ENCODE measurements around the gene HORMAD1.
"Not testable (repeated sequence)": the region's sequence is repeated elsewhere in the genome, so short reads cannot be mapped to it uniquely, and the experiment has no call there.

The HORMAD1 gene

GRCh38 chr1:150748878-150749719, 28.4 kb upstream of the HORMAD1 start:
- H3K27me3 ChIP-seq (ENCODE audit: insufficient read depth, low read length): no peaks in the 10 kb centered on the region
- H3K9ac ChIP-seq (ENCODE audit: low read depth, low read length): no peak overlapping the region
- no peaks in the 10 kb centered on the region for H3K4me1 ChIP-seq (ENCODE audit: insufficient read depth, low read length)
- no peak overlapping the region for H3K27ac ChIP-seq (ENCODE audit: low read length)
- no peaks in the 10 kb centered on the region for H3K9me3 ChIP-seq (ENCODE audit: insufficient read depth, low read depth, low read length)
- H3K36me3 ChIP-seq (ENCODE audit: insufficient read depth, low read depth, low read length): no peaks in the 10 kb centered on the region
- no peak overlapping the region for H3K4me3 ChIP-seq (ENCODE audit: low read length)

- no peaks in the 10 kb centered on the region for H3K36me3 ChIP-seq (ENCODE audit: insufficient read depth, low read depth, low read length)
- H3K27ac ChIP-seq (ENCODE audit: low read length): no peak overlapping the region
- no peaks in the 10 kb centered on the region for H3K9me3 ChIP-seq (ENCODE audit: insufficient read depth, low read depth, low read length)
- H3K27me3 ChIP-seq (ENCODE audit: insufficient read depth, low read length): no peaks in the 10 kb centered on the region
- no peak overlapping the region for H3K9ac ChIP-seq (ENCODE audit: low read depth, low read length)
- no peak overlapping the region for H3K4me3 ChIP-seq (ENCODE audit: low read length)
- no peaks in the 10 kb centered on the region for H3K4me1 ChIP-seq (ENCODE audit: insufficient read depth, low read length)
Observed at GRCh38 chr1:150730130-150730721, 9.5 kb upstream of the HORMAD1 start.

GRCh38 chr1:150724336-150724735, 3.6 kb upstream of the HORMAD1 start:
- H3K9me3 ChIP-seq (ENCODE audit: insufficient read depth, low read depth, low read length): no peaks in the 10 kb centered on the region
- H3K9ac ChIP-seq (ENCODE audit: low read depth, low read length): no peak overlapping the region
- no peaks in the 10 kb centered on the region for H3K4me1 ChIP-seq (ENCODE audit: insufficient read depth, low read length)
- H3K36me3 ChIP-seq (ENCODE audit: insufficient read depth, low read depth, low read length): no peaks in the 10 kb centered on the region
- H3K27ac ChIP-seq (ENCODE audit: low read length): no peak overlapping the region
- H3K4me3 ChIP-seq (ENCODE audit: low read length): no peak overlapping the region
- no peaks in the 10 kb centered on the region for H3K27me3 ChIP-seq (ENCODE audit: insufficient read depth, low read length)

DNA sequence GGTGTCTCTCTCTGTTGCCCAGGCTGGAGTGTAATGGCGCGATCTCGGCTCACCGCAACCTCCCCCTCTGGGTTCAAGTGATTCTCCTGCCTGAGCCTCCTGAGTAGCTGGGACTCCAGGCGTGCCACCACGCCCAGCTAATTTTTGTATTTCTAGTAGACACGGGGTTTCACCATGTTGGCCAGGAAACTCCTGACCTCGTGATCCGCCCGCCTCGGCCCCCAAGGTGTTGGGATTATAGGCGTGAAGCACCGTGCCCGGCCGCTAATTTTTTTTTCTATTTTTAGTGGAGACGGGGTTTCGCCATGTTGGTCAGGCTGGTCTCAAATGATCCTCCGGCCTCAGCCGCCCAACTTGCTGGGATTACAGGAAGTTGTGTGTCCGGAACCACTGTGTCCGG, 597 bp downstream of the HORMAD1 start:
- no peaks in the 10 kb centered on the region for H3K4me1 ChIP-seq (ENCODE audit: insufficient read depth, low read length)
- H3K27me3 ChIP-seq (ENCODE audit: insufficient read depth, low read length): no peaks in the 10 kb centered on the region
- H3K4me3 ChIP-seq (ENCODE audit: low read length): no peak overlapping the region
- H3K27ac ChIP-seq (ENCODE audit: low read length): no peak overlapping the region
- H3K36me3 ChIP-seq (ENCODE audit: insufficient read depth, low read depth, low read length): no peaks in the 10 kb centered on the region
- no peak overlapping the region for H3K9ac ChIP-seq (ENCODE audit: low read depth, low read length)
- no peaks in the 10 kb centered on the region for H3K9me3 ChIP-seq (ENCODE audit: insufficient read depth, low read depth, low read length)

DNA sequence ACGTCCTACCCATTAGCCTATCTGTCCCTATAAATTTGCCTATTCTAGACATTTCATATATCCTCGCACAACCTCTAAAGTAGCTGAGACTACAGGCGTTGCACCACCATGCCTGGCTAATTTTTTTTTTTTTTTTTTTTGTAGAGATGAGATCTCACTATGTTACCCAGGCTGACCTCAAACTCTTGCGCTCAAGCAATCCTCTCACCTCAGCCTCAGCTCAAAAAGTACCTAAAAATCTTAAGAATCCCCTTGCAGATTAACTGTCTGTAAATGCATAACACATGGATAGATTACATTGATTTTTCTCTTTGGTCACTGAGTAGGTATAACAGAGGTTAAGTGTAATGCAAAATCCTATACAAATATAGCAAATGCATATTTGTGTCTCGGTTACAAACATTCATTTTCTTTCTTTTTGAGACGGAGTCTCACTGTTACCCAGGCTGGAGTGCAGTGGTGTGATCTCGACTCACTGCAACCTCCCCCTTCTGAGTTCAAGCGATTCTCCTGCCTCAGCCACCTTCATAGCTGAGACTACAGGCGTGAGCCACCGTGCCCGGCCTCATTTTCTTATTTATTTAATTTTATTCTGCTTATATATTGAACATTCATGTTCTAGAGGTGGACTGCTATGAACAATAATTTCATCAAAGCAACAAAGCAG, 2.3 kb downstream of the HORMAD1 start:
- Histone ChIP-seq H3K9ac (ENCODE audit: low read depth, low read length) (no peak overlapping the region), H3K36me3 (ENCODE audit: insufficient read depth, low read depth, low read length) (no peaks in the 10 kb centered on the region), H3K27ac (ENCODE audit: low read length) (no peak overlapping the region), H3K4me1 (ENCODE audit: insufficient read depth, low read length) (no peaks in the 10 kb centered on the region; the same call in 1 of the 2 replicates), H3K27me3 (ENCODE audit: insufficient read depth, low read length) (no peaks in the 10 kb centered on the region), H3K9me3 (ENCODE audit: insufficient read depth, low read depth, low read length) (no peaks in the 10 kb centered on the region), H3K4me3 (ENCODE audit: low read length) (no peak overlapping the region)

- not testable (repeated sequence) for H3K9ac ChIP-seq (ENCODE audit: low read depth, low read length); H3K9me3 ChIP-seq (ENCODE audit: insufficient read depth, low read depth, low read length); H3K4me1 ChIP-seq (ENCODE audit: insufficient read depth, low read length); H3K4me3 ChIP-seq (ENCODE audit: low read length); H3K27me3 ChIP-seq (ENCODE audit: insufficient read depth, low read length); H3K27ac ChIP-seq (ENCODE audit: low read length); H3K36me3 ChIP-seq (ENCODE audit: insufficient read depth, low read depth, low read length)
Observed at GRCh38 chr1:150709031-150709430, 11.7 kb downstream of the HORMAD1 start.

GRCh38 chr1:150708595-150708994, 12.1 kb downstream of the HORMAD1 start:
- H3K9ac ChIP-seq (ENCODE audit: low read depth, low read length): no peak overlapping the region
- H3K4me3 ChIP-seq (ENCODE audit: low read length): no peak overlapping the region
- H3K36me3 ChIP-seq (ENCODE audit: insufficient read depth, low read depth, low read length): no peaks in the 10 kb centered on the region
- no peak overlapping the region for H3K27ac ChIP-seq (ENCODE audit: low read length)
- H3K4me1 ChIP-seq (ENCODE audit: insufficient read depth, low read length): peaks cover 3% of the 10 kb centered on the region; the same call in 1 of the 2 replicates
- H3K9me3 ChIP-seq (ENCODE audit: insufficient read depth, low read depth, low read length): no peaks in the 10 kb centered on the region
- no peaks in the 10 kb centered on the region for H3K27me3 ChIP-seq (ENCODE audit: insufficient read depth, low read length)

DNA sequence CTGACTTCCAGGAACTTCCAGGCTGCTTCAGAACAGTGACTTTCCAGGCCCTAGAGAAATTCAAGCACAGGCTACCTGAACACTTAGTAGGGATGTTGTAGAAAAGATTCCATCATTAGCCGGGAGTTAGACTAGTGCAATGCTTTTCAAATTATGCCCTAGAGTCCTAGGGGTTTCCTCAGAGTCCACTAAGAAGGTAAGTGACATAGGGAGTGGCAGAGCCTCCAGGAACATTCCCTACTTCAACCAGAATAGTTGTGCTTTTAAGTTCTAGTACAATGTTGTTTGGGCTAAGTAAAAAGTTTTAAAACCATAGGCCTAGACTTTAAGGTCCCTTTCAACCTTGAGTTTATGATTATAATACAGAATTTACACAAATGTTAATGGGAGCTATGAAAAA, 14.6 kb downstream of the HORMAD1 start:
- H3K27ac ChIP-seq (ENCODE audit: low read length): no peak overlapping the region

DNA sequence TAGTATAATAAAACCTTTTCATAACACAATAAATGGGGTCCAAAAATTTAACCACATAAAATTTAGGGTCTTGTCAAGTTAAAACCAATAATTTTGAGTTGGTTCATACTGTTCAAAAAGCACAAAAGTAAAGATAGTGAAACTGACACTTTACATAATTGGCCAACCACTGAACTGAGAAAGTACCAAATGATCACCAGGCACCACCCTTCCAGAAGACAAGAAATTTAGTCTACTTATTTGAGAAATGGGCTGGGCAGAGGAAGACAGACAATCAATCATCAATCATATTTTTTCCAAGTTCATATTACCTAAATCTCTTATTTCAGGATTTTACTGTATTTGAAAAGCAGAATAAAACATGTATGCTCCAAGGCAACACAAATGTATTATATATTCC, 17.3 kb downstream of the HORMAD1 start:
- H3K4me1 ChIP-seq (ENCODE audit: insufficient read depth, low read length): no peaks in the 10 kb centered on the region
- no peak overlapping the region for H3K27ac ChIP-seq (ENCODE audit: low read length)
- no peaks in the 10 kb centered on the region for H3K9me3 ChIP-seq (ENCODE audit: insufficient read depth, low read depth, low read length)
- H3K9ac ChIP-seq (ENCODE audit: low read depth, low read length): no peak overlapping the region
- H3K27me3 ChIP-seq (ENCODE audit: insufficient read depth, low read length): no peaks in the 10 kb centered on the region
- H3K4me3 ChIP-seq (ENCODE audit: low read length): no peak overlapping the region
- no peaks in the 10 kb centered on the region for H3K36me3 ChIP-seq (ENCODE audit: insufficient read depth, low read depth, low read length)

More for the DNA sequence above, 14.6 kb downstream of the HORMAD1 start:
- H3K9ac ChIP-seq (ENCODE audit: low read depth, low read length): no peak overlapping the region
- H3K27me3 ChIP-seq (ENCODE audit: insufficient read depth, low read length): no peaks in the 10 kb centered on the region
- H3K4me1 ChIP-seq (ENCODE audit: insufficient read depth, low read length): no peaks in the 10 kb centered on the region
- H3K4me3 ChIP-seq (ENCODE audit: low read length): no peak overlapping the region
- H3K9me3 ChIP-seq (ENCODE audit: insufficient read depth, low read depth, low read length): no peaks in the 10 kb centered on the region
- H3K36me3 ChIP-seq (ENCODE audit: insufficient read depth, low read depth, low read length): no peaks in the 10 kb centered on the region

- Histone ChIP-seq H3K9me3 (ENCODE audit: insufficient read depth, low read depth, low read length) (no peaks in the 10 kb centered on the region), H3K27me3 (ENCODE audit: insufficient read depth, low read length) (no peaks in the 10 kb centered on the region), H3K36me3 (ENCODE audit: insufficient read depth, low read depth, low read length) (peaks cover 25% of the 10 kb centered on the region), H3K27ac (ENCODE audit: low read length) (no peak within 1 kb of the TSS), H3K4me1 (ENCODE audit: insufficient read depth, low read length) (0 out of 2 replicates have a peak, but pooled peaks cover 3% of the 10 kb centered on the region), H3K4me3 (ENCODE audit: low read length) (peak within 1 kb of the TSS; percentile 84), H3K9ac (ENCODE audit: low read depth, low read length) (peak within 1 kb of the TSS; percentile 77; the same call in 1 of the 2 replicates)
Observed at GRCh38 chr1:150696995-150697927, 23.4 kb downstream of the HORMAD1 start, which contains the start of gene GOLPH3L. TSS of gene GOLPH3L (minus strand) at chr1:150697154. CDS start at chr1:150694838, 2,316 bp downstream.

DNA sequence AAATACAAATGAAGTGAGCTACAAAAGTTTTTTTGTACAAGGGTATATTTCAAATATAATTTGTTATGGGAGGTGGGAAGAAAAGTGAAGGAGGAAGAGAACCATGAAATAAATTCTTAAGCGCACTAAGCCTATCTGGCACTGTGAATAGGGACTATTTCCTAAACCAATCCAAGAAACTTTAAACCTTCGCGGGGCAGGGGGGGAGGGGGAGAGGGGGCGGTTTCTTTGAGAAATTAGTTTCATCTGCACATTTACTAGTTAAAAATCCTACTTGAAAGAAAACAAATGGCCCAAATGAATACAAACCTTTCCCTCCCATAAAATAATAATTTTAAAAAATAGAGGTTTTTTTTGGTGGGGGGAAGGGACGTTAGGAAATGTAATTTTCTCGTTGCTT, 24.1 kb downstream of the HORMAD1 start:
- Histone ChIP-seq H3K27me3 (ENCODE audit: insufficient read depth, low read length) (no peaks in the 10 kb centered on the region), H3K9ac (ENCODE audit: low read depth, low read length) (peak overlapping the region; percentile 77; the same call in 1 of the 2 replicates), H3K9me3 (ENCODE audit: insufficient read depth, low read depth, low read length) (no peaks in the 10 kb centered on the region), H3K27ac (ENCODE audit: low read length) (no peak overlapping the region), H3K4me1 (ENCODE audit: insufficient read depth, low read length) (0 out of 2 replicates have a peak, but pooled peaks cover 3% of the 10 kb centered on the region), H3K4me3 (ENCODE audit: low read length) (peak overlapping the region; percentile 84), H3K36me3 (ENCODE audit: insufficient read depth, low read depth, low read length) (peaks cover 32% of the 10 kb centered on the region)
